Astrocyte of the spinal cord (primary cell): ENCODE results near the gene LHFPL2.

ENCODE experiments used
- DNase-seq: peaks from one replicate; pipeline ENCODE4 v3.0.0; 2011; ENCODE audit warnings: low read depth, low spot score
- H3K4me3 ChIP-seq: 2 replicates; pipeline ENCODE4 v1.5.1; 2011; ENCODE audit warnings: low read depth, mild to moderate bottlenecking, low read length, moderate library complexity
- CTCF ChIP-seq: IDR thresholded peaks from 2 replicates; pipeline ENCODE4 v1.5.1; 2012; ENCODE audit warnings: low read depth, mild to moderate bottlenecking, low read length, inconsistent platforms
- in situ Hi-C: cut with HindIII; loops from 2 replicates; pipeline ENCODE4 v1.10.0; 2017; ENCODE audit warnings: low sequenced_read_pairs

Gene LHFPL2

DNA sequence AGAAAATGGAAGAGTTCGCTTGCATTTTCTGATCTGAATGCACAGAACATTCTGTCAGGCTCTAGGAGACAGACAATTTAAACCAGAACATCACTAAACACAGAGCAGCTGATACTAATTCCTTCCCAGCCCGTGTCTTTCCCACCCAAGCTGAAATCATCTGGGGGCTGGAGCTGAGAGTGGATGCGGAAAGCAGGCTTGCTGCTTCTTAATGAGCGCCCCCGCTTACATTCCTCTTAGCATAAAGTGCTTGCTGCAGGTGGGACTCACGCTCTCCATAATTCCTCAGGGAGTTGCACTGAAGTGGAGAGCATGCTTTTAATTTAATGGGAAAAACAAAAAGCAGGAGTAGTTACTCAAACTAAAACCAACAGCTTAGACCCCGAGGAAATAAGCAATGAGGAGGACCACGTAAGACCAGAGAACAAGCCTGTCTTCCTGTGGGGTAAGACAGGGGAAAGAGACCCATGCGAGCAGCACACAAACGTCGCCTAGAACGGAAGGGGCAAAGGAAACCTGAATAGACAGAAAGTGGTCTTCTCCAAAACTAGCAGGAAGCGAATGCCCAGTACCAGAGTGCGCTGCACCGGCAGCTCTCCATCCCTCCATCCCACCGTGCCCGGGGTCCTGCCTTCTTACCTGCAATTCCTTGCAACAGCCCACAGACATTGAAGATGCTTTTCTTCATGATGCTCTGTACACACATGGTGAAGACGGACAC is 139.3 kb downstream of the LHFPL2 start:
- in situ Hi-C loops = no loop called here
- no peak for DNase-seq

DNA sequence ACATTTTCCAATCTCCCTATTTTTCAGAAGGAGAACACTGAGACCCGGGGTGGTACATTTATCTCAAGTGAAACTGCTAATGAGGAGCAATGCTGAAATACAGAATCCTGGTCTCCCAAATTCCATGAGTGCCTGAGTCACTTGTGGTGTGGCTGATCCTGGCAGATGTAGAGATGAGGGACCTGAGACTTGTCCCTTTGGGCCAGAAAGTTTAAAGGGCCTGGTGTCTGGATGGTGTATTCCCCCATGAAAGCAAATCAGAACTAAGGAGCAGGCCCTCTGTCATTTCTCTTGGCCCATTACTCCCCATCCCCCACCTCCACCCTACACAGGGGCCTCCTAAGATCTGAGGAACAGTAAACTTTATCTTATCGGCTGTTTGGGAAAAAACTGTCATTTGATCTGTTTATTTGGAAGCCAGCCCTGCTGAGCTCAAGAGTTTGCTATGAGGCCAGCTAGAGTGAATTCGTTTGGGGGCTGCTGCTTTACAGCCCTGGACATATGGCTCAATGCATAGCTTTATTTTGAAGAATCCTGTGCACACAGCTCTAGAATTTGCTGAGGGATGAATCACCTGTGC is 140.3 kb downstream of the LHFPL2 start:
- in situ Hi-C loops = no loop called here
- H3K4me3 ChIP-seq = no peak overlapping the region
- no peak for TF ChIP-seq CTCF
- no peak for DNase-seq

More for the DNA sequence above, 139.3 kb downstream of the LHFPL2 start:
- TF ChIP-seq CTCF = no peak
- no peak overlapping the region for H3K4me3 ChIP-seq

DNA sequence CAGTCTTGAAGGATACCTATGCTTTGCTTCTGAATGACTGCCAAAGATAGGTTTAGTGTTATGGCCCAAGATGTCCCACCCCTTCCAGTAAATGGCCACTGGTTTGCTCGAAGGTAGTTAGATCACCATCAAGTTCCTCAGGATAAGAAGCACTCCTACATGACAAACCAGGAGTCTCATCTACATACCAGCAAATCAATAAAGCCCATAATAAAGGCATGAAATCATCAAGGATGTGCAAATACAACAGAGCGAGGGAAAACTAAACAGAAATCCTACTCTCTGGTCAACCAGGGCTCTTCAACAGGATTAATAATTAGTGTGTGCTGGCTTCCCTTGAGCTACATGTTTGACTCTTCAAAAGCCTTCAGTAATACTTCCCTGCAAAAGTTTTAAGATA is 141.0 kb downstream of the LHFPL2 start:
- in situ Hi-C loops = no loop called here
- DNase-seq = no peak
- H3K4me3 ChIP-seq = no peak overlapping the region
- TF ChIP-seq CTCF = no peak

- H3K4me3 ChIP-seq = no peak overlapping the region
- no peak for DNase-seq
- in situ Hi-C loops = no loop called here
- no peak for TF ChIP-seq CTCF
Measured at GRCh38 chr5:78506261-78507024, 142.1 kb downstream of the LHFPL2 start.

- no peak overlapping the region for H3K4me3 ChIP-seq
- in situ Hi-C loops = no loop called here
- no peak for DNase-seq
- TF ChIP-seq CTCF = no peak
Measured at GRCh38 chr5:78505860-78506259, 142.7 kb downstream of the LHFPL2 start.

DNA sequence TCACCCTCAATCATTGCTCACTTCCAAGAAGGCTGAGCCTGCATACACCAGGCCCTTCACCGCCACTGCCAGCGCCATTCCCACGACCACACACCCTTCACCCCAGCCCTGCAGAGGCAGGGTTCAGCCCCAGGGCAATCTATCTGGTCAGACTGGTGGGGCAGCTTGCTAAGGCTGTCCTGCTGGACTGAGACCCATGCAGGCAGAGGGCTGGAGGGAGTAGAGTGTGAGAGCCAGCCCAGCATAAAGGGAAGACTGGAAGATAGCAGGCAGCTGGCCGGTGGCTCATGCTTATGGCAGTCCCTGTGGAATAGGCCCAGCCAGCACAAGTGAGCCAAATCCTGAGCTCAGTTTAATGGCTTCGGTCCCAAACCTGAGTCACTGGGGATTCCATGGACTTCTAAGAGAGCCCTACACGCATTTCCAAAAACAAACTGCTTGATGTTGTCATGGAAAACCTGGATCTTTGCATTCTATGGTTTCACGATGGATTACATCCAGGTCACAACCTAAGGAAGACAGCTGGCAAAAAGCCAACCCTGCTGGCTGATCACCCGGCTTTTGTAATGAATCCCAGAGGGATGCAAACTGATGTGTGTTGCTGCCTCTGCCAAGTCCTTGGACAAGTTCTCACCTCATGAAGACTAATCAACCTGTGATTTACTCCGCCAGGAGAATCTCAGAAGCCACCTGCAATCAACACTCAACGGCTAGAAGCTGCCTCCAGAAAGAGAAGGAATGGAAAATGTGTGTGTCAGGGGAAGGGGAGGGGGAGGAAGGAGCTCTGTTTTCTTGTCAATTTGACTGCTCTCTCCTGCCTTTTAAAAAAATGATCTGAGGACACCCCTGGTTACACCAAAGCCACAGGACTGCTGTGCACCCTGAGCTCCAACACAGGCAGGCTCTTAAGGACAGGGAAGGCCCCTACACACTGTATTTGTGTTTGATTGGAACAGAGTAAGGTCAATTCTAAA is 143.6 kb downstream of the LHFPL2 start:
- TF ChIP-seq CTCF = no peak
- H3K4me3 ChIP-seq = no peak overlapping the region
- peak; percentile 99 for DNase-seq
- in situ Hi-C loops = no loop called here
